ENCODE results near the gene IDH3G. TPM values are rescaled to one million over a fixed set of nuclear protein-coding genes. Genes with fewer than 3 reads are reported as not detected.

Gene IDH3G
- total RNA-seq (10 to 100 TPM; 47.7 to 54.6 (median 51.8) TPM), total RNA-seq (24.7 to 55.5 (median 45.6) reads per million in 29 experiments)
- 36.6 TPM for total RNA-seq (2013)

GRCh38 chrX:153794018-153794896, at the start of gene IDH3G, which contains the start of gene SSR4:
TSS of gene IDH3G (minus strand) at chrX:153794375. CDS start at chrX:153794326, 49 bp downstream.
TSS of gene SSR4 (plus strand) at chrX:153794668. CDS start at chrX:153794688, 20 bp downstream.
- Mint-ChIP-seq H3K36me3 (no peaks in the 10 kb centered on the region), H3K9me3 (no peaks in the 10 kb centered on the region), H3K4me1 (peaks cover 26 to 35% (median 28%) of the 10 kb centered on the region in 3 donors), H3K27ac (peak within 1 kb of the TSS; percentile 93 to 95), H3K27me3 (no peaks in the 10 kb centered on the region), H3K4me3 (peak within 1 kb of the TSS; percentile 85 to 91 (median 91))
- Histone ChIP-seq H3K27ac (ENCODE audit: low read length) (peak within 1 kb of the TSS; percentile 87), H3K4me3 (ENCODE audit: control insufficient read depth in 1 of 2, extremely low read depth in 1 of 2, low read length in 1 of 2) (peak within 1 kb of the TSS; percentile 48 to 76), H3K9me3 (no peaks in the 10 kb centered on the region), H3K36me3 (ENCODE audit: control insufficient read depth in 2 of 2, extremely low read depth in 1 of 2, insufficient read depth in 1 of 2, low read length in 1 of 2) (peaks cover 0 to 9% of the 10 kb centered on the region in 2 donors), H3K4me1 (ENCODE audit: control insufficient read depth in 1 of 2, extremely low read depth in 1 of 2, insufficient read depth in 2 of 2, low read length in 2 of 2) (peaks cover 0 to 54% of the 10 kb centered on the region in 2 experiments), H3K27me3 (replicated peaks in 1 of 2; ENCODE audit: control insufficient read depth in 2 of 2, extremely low read depth in 1 of 2, insufficient read depth in 2 of 2, low read length in 1 of 2) (no peaks in the 10 kb centered on the region)
- WGBS (ENCODE audit: insufficient coverage): 0% methylated on average over 60 of the region's 92 CpGs
- peak; percentile 86 to 95 (median 90) for DNase-seq
- POLR2A ChIA-PET: interaction anchor here in 1 of 2 donors (0.6 kb wide), 1 partner anchor 131 kb away, joined by 3 read pairs; no protein-coding TSS in a partner anchor
- CTCF ChIA-PET: interaction anchor here in 1 of 2 donors (0.6 to 0.9 kb wide), 2 partner anchors 72 to 134 kb away, joined by 3 to 4 read pairs; no protein-coding TSS in a partner anchor
- peak; percentile 92 to 94 (median 94) for ATAC-seq (replicated peaks in 1 of 4)

- H3K4me3 ChIP-seq (ENCODE audit: control insufficient read depth in 1 of 2, extremely low read depth in 1 of 2, low read length in 1 of 2): no peak overlapping the region
- no peaks in the 10 kb centered on the region for H3K9me3 Mint-ChIP-seq
- peaks cover 3 to 18% of the 10 kb centered on the region in 2 donors for H3K27me3 Mint-ChIP-seq
- ATAC-seq (replicated peaks in 1 of 4): no peak
- no peaks in the 10 kb centered on the region for H3K4me1 ChIP-seq (ENCODE audit: control insufficient read depth in 1 of 2, extremely low read depth in 1 of 2, insufficient read depth in 2 of 2, low read length in 2 of 2)
- CTCF ChIA-PET: interaction anchor here in 1 of 2 donors (0.8 kb wide), 1 partner anchor 71 kb away, joined by 3 read pairs; no protein-coding TSS in a partner anchor
- H3K4me3 Mint-ChIP-seq: no peak overlapping the region
- no peak overlapping the region for H3K27ac Mint-ChIP-seq
- peaks cover 0 to 5% (median 2%) of the 10 kb centered on the region in 3 donors for H3K4me1 Mint-ChIP-seq
- POLR2A ChIA-PET: no interaction called here
- no peaks in the 10 kb centered on the region for H3K27me3 ChIP-seq (replicated peaks in 1 of 2; ENCODE audit: control insufficient read depth in 2 of 2, extremely low read depth in 1 of 2, insufficient read depth in 2 of 2, low read length in 1 of 2)
- H3K9me3 ChIP-seq: no peaks in the 10 kb centered on the region
- no peak overlapping the region for H3K27ac ChIP-seq (ENCODE audit: low read length)
- no peaks in the 10 kb centered on the region for H3K36me3 ChIP-seq (ENCODE audit: control insufficient read depth in 2 of 2, extremely low read depth in 1 of 2, insufficient read depth in 1 of 2, low read length in 1 of 2)
- WGBS (ENCODE audit: insufficient coverage): no CpG with 5 or more reads among the region's 6 CpGs
- H3K36me3 Mint-ChIP-seq: no peaks in the 10 kb centered on the region
- DNase-seq: no peak
Measured at GRCh38 chrX:153836921-153837320, 42.7 kb upstream of the IDH3G start.

GRCh38 chrX:153832728-153833127, 38.6 kb upstream of the IDH3G start:
- H3K36me3 Mint-ChIP-seq: no peaks in the 10 kb centered on the region
- Histone ChIP-seq H3K36me3 (ENCODE audit: control insufficient read depth in 2 of 2, extremely low read depth in 1 of 2, insufficient read depth in 1 of 2, low read length in 1 of 2) (no peaks in the 10 kb centered on the region), H3K9me3 (no peaks in the 10 kb centered on the region), H3K4me1 (ENCODE audit: control insufficient read depth in 1 of 2, extremely low read depth in 1 of 2, insufficient read depth in 2 of 2, low read length in 2 of 2) (peaks cover 0 to 21% of the 10 kb centered on the region in 2 experiments), H3K27ac (ENCODE audit: low read length) (no peak overlapping the region), H3K4me3 (ENCODE audit: control insufficient read depth in 1 of 2, extremely low read depth in 1 of 2, low read length in 1 of 2) (no peak overlapping the region), H3K27me3 (replicated peaks in 1 of 2; ENCODE audit: control insufficient read depth in 2 of 2, extremely low read depth in 1 of 2, insufficient read depth in 2 of 2, low read length in 1 of 2) (peaks cover 0 to 10% of the 10 kb centered on the region in 2 experiments)
- no peaks in the 10 kb centered on the region for H3K9me3 Mint-ChIP-seq
- ChIA-PET POLR2A (no interaction called here), CTCF (no interaction called here)
- H3K27ac Mint-ChIP-seq: no peak overlapping the region
- no peak overlapping the region for H3K4me3 Mint-ChIP-seq
- peaks cover 3 to 13% (median 8%) of the 10 kb centered on the region in 3 donors for H3K4me1 Mint-ChIP-seq
- peaks cover 5% of the 10 kb centered on the region in 2 donors for H3K27me3 Mint-ChIP-seq
- DNase-seq (no peak), ATAC-seq (replicated peaks in 1 of 4) (no peak)
- WGBS (ENCODE audit: insufficient coverage): 97% methylated on average over 8 of the region's 10 CpGs

- ATAC-seq (replicated peaks in 1 of 4): no peak
- WGBS (ENCODE audit: insufficient coverage): 85% methylated on average over 4 of the region's 23 CpGs
- H3K4me3 Mint-ChIP-seq: peak overlapping the region; percentile 59 to 64 (median 59)
Measured at GRCh38 chrX:153831429-153832150, 37.4 kb upstream of the IDH3G start.

GRCh38 chrX:153830640-153831428, 36.7 kb upstream of the IDH3G start:
- no peak for DNase-seq
- H3K4me3 ChIP-seq (ENCODE audit: control insufficient read depth in 1 of 2, extremely low read depth in 1 of 2, low read length in 1 of 2): peak overlapping the region in 1 of 2 donors; percentile 21
- Mint-ChIP-seq H3K27ac (no peak overlapping the region), H3K4me1 (peaks cover 13 to 23% (median 18%) of the 10 kb centered on the region in 3 donors), H3K9me3 (no peaks in the 10 kb centered on the region), H3K4me3 (peak overlapping the region; percentile 31 to 64 (median 58)), H3K27me3 (peaks cover 5 to 13% of the 10 kb centered on the region in 2 donors), H3K36me3 (no peaks in the 10 kb centered on the region)
- H3K4me1 ChIP-seq (ENCODE audit: control insufficient read depth in 1 of 2, extremely low read depth in 1 of 2, insufficient read depth in 2 of 2, low read length in 2 of 2): peaks cover 0 to 23% of the 10 kb centered on the region in 2 experiments
- H3K27me3 ChIP-seq (replicated peaks in 1 of 2; ENCODE audit: control insufficient read depth in 2 of 2, extremely low read depth in 1 of 2, insufficient read depth in 2 of 2, low read length in 1 of 2): peaks cover 0 to 10% of the 10 kb centered on the region in 2 experiments
- ChIA-PET POLR2A (no interaction called here), CTCF (no interaction called here)
- H3K27ac ChIP-seq (ENCODE audit: low read length): no peak overlapping the region
- 1% methylated on average over 40 of the region's 102 CpGs for WGBS (ENCODE audit: insufficient coverage)
- H3K36me3 ChIP-seq (ENCODE audit: control insufficient read depth in 2 of 2, extremely low read depth in 1 of 2, insufficient read depth in 1 of 2, low read length in 1 of 2): no peaks in the 10 kb centered on the region
- ATAC-seq (replicated peaks in 1 of 4): peak in 1 of 4 experiments; percentile 36
- no peaks in the 10 kb centered on the region for H3K9me3 ChIP-seq

More at GRCh38 chrX:153831429-153832150, 37.4 kb upstream of the IDH3G start:
- CTCF ChIA-PET: no interaction called here
- no peak for DNase-seq
- Mint-ChIP-seq H3K27ac (peak overlapping the region; percentile 22 to 49), H3K36me3 (no peaks in the 10 kb centered on the region), H3K4me1 (peaks cover 13 to 23% (median 18%) of the 10 kb centered on the region in 3 donors), H3K9me3 (no peaks in the 10 kb centered on the region), H3K27me3 (peaks cover 5 to 13% of the 10 kb centered on the region in 2 donors)
- POLR2A ChIA-PET: no interaction called here
- Histone ChIP-seq H3K4me1 (ENCODE audit: control insufficient read depth in 1 of 2, extremely low read depth in 1 of 2, insufficient read depth in 2 of 2, low read length in 2 of 2) (peaks cover 0 to 23% of the 10 kb centered on the region in 2 experiments), H3K4me3 (ENCODE audit: control insufficient read depth in 1 of 2, extremely low read depth in 1 of 2, low read length in 1 of 2) (no peak overlapping the region), H3K9me3 (no peaks in the 10 kb centered on the region), H3K36me3 (ENCODE audit: control insufficient read depth in 2 of 2, extremely low read depth in 1 of 2, insufficient read depth in 1 of 2, low read length in 1 of 2) (no peaks in the 10 kb centered on the region), H3K27ac (ENCODE audit: low read length) (no peak overlapping the region), H3K27me3 (replicated peaks in 1 of 2; ENCODE audit: control insufficient read depth in 2 of 2, extremely low read depth in 1 of 2, insufficient read depth in 2 of 2, low read length in 1 of 2) (peaks cover 0 to 10% of the 10 kb centered on the region in 2 experiments)

Data from T-cell (primary cell).